Right atrium auricular region (tissue), 2 donors: Measurements from ENCODE around the gene RAPGEF1. TPM values are rescaled to one million over a fixed set of nuclear protein-coding genes. Genes with fewer than 3 reads are reported as not detected.
A peak's percentile ranks its signal among the peaks of the same experiment; 100 is the strongest.
"Not testable (repeated sequence)": the region's sequence is repeated elsewhere in the genome, so short reads cannot be mapped to it uniquely, and the experiment has no call there.

Source experiments
- DNase-seq: peaks from one replicate; pipeline ENCODE4 v3.0.0-alpha.2; 2019; ENCODE audit warnings: low spot score
- H3K27ac ChIP-seq, 2 donors: fragments of 200-600 bp; sonication (generic); 1 replicate in 1 of 2; 2 replicates in 1 of 2; pipeline ENCODE4 v1.5.1; 2016 to 2019
- H3K27me3 ChIP-seq, 2 donors: fragments of 200-600 bp; sonication (generic); one replicate each; pipeline versions ENCODE4 v1.5.1 to v1.6.0; 2017 to 2019
- H3K36me3 ChIP-seq: fragments of 200-600 bp; sonication (generic); one replicate; pipeline ENCODE4 v1.5.1; 2016
- H3K4me1 ChIP-seq, 2 donors: fragments of 200-600 bp; sonication (generic); one replicate each; pipeline versions ENCODE4 v1.5.1 to v1.6.0; 2017 to 2019
- H3K4me3 ChIP-seq, 2 donors: fragments of 200-600 bp; sonication (generic); 1 replicate in 1 of 2; 2 replicates in 1 of 2; pipeline ENCODE4 v1.5.1; 2017 to 2019; ENCODE audit warnings: mild to moderate bottlenecking in 1 of 2, moderate library complexity in 1 of 2
- H3K9me3 ChIP-seq, 2 donors: fragments of 200-600 bp; sonication (generic); one replicate each; pipeline ENCODE4 v1.5.1; 2019
- total RNA-seq, 2 donors: library from RNA; depleted of rRNA; stranded (reverse); fragments of >200 nt; gene quantifications; one replicate each; pipeline ENCODE4 v1.1.0, GENCODE V29; 2016
- TF ChIP-seq, protein P1 (sequence below), 2 donors: fragments of 200-600 bp; sonication (generic); IDR thresholded peaks; one replicate each; pipeline ENCODE4 v1.5.1; 2019; ENCODE audit warnings: antibody characterized with exemption in 2 of 2

The RAPGEF1 gene
- total RNA-seq, 2 donors from 2014 or later, result 59.5 to 65.1 TPM

DNA sequence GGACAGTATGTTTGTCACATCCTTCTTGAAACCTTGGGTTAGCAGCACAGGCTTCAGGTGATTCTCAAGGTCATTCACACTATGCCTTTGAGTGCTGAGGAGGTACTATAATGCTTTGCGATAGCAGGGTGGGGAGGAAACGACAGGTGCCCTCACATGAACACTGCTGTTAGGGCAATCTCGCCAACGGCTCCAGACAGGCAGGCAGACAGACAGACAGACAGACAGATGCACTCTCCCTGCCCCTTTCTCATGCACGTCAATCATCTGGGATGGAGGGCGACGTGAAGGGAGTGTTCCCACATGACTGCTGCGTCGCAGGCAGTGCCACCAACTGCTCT, 82.9 kb downstream of the RAPGEF1 start:
- DNase-seq, result no peak
- no peak overlapping the region for H3K4me3 ChIP-seq
- peak overlapping the region; percentile 54 to 63 for H3K27ac ChIP-seq
- H3K27me3 ChIP-seq, result no peaks in the 10 kb centered on the region
- H3K9me3 ChIP-seq, result no peaks in the 10 kb centered on the region
- TF ChIP-seq, protein P1, sequence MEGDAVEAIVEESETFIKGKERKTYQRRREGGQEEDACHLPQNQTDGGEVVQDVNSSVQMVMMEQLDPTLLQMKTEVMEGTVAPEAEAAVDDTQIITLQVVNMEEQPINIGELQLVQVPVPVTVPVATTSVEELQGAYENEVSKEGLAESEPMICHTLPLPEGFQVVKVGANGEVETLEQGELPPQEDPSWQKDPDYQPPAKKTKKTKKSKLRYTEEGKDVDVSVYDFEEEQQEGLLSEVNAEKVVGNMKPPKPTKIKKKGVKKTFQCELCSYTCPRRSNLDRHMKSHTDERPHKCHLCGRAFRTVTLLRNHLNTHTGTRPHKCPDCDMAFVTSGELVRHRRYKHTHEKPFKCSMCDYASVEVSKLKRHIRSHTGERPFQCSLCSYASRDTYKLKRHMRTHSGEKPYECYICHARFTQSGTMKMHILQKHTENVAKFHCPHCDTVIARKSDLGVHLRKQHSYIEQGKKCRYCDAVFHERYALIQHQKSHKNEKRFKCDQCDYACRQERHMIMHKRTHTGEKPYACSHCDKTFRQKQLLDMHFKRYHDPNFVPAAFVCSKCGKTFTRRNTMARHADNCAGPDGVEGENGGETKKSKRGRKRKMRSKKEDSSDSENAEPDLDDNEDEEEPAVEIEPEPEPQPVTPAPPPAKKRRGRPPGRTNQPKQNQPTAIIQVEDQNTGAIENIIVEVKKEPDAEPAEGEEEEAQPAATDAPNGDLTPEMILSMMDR (IDR thresholded peaks at IDR 0.05), result no peak
- H3K4me1 ChIP-seq, result peaks cover 0 to 61% of the 10 kb centered on the region in 2 donors
- no peaks in the 10 kb centered on the region for H3K36me3 ChIP-seq

- Histone ChIP-seq H3K27ac (peak overlapping the region; percentile 54 to 63), H3K9me3 (no peaks in the 10 kb centered on the region), H3K4me3 (no peak overlapping the region), H3K27me3 (no peaks in the 10 kb centered on the region), H3K36me3 (no peaks in the 10 kb centered on the region), H3K4me1 (peaks cover 0 to 65% of the 10 kb centered on the region in 2 donors)
- peak; percentile 85 for DNase-seq
- TF ChIP-seq, protein P1 (IDR thresholded peaks at IDR 0.05), result no peak
Measured at GRCh38 chr9:131656356-131657036, 83.4 kb downstream of the RAPGEF1 start.

DNA sequence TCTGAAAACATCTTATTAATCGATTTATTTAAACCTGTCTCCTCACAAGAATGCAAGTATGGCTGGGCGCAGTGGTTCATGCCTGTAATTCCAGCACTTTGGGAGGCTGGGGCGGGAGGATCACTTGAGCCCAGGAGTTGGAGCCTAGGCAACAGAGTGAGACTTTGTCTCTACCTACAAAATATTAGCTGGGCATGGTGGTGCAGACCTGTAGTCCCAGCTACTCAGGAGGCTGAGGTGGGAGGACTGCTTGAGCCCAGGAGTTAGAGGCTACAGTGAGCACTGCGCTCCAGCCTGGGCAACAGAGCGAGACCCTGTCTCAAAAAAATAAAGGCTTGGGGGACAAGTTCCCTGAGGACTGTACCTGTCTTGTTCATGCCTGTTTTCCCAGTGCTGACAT, 85.5 kb downstream of the RAPGEF1 start:
- H3K36me3 ChIP-seq, DNase-seq, H3K27ac ChIP-seq, H3K27me3 ChIP-seq, H3K9me3 ChIP-seq, H3K4me3 ChIP-seq: not testable (repeated sequence)
- peaks cover 0 to 63% of the 10 kb centered on the region in 2 donors for H3K4me1 ChIP-seq

- Histone ChIP-seq H3K4me1 (peaks cover 0 to 36% of the 10 kb centered on the region in 2 donors), H3K9me3 (no peaks in the 10 kb centered on the region), H3K27me3 (no peaks in the 10 kb centered on the region), H3K4me3 (no peak overlapping the region), H3K27ac (peak overlapping the region in 1 of 2 donors; percentile 42), H3K36me3 (no peaks in the 10 kb centered on the region)
- TF ChIP-seq, protein P1 (IDR thresholded peaks at IDR 0.05), result no peak
- DNase-seq, result no peak
Measured at GRCh38 chr9:131651599-131651998, 88.3 kb downstream of the RAPGEF1 start.

DNA sequence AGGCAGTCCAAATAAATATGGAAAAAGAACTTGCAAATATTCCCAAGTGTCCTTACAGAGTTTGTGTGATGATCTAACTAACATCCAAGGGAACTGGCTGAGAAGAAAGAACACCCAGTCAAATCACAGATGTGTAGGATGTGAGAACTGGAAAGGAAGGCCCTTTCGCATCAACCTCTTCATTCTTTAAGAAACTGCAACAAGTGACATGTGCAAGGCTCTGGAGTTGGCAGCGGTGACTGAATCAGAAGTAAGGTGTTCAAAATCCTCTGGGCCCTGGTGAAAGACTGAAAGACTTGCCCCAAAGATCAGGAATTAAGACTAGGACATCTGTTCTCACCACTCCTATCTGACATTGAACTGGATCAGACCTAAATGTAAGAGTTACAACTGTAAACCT, 88.7 kb downstream of the RAPGEF1 start:
- Histone ChIP-seq H3K4me3 (no peak overlapping the region), H3K36me3 (no peaks in the 10 kb centered on the region), H3K27me3 (no peaks in the 10 kb centered on the region), H3K27ac (peak overlapping the region in 1 of 2 donors; percentile 42), H3K9me3 (no peaks in the 10 kb centered on the region), H3K4me1 (peaks cover 0 to 32% of the 10 kb centered on the region in 2 donors)
- TF ChIP-seq, protein P1 (IDR thresholded peaks at IDR 0.05), result no peak
- no peak for DNase-seq

DNA sequence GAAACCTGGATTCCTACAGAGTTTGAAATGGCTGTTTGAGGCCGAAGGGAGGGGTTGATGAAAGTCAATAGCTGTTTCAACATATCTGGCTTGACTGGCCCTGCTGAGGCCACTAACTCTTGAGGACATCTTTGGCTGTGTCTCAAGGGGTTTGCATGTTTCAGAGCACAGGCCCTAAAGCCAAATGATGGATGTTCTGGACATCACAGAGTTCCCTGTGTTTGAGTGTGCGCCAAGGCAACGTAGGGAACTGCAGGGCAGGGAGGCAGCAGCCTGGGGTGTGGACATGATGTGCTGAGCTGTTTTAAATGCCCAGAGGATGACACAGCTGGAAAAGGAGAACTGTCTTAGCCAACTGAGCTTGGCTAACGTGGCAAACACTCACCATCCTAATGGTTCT, 89.6 kb downstream of the RAPGEF1 start:
- Histone ChIP-seq H3K36me3 (no peaks in the 10 kb centered on the region), H3K27ac (peak overlapping the region; percentile 17 to 42), H3K9me3 (no peaks in the 10 kb centered on the region), H3K27me3 (no peaks in the 10 kb centered on the region), H3K4me1 (peaks cover 0 to 30% of the 10 kb centered on the region in 2 donors), H3K4me3 (no peak overlapping the region)
- DNase-seq, result peak; percentile 88
- TF ChIP-seq, protein P1 (IDR thresholded peaks at IDR 0.05), result no peak
